ENCODE measurements around the gene MRPS14. TPM values are rescaled to one million over a fixed set of nuclear protein-coding genes. Genes with fewer than 3 reads are reported as not detected.
A peak's percentile ranks its signal among the peaks of the same experiment; 100 is the strongest.

The MRPS14 gene
- polyA plus RNA-seq, 1 donor from 2014 or later = 49.5 TPM

GRCh38 chr1:175071276-175071943 is 48.2 kb upstream of the MRPS14 start:
- H3F3A ChIP-seq (ENCODE audit: insufficient read depth, low read length, poor library complexity, severe bottlenecking) = peaks cover 2% of the 10 kb centered on the region
- no peaks in the 10 kb centered on the region for H3K27me3 ChIP-seq (ENCODE audit: insufficient read depth, low read depth, low read length)
- peak overlapping the region; percentile 57 for H3K9ac ChIP-seq (ENCODE audit: low read length)
- no peaks in the 10 kb centered on the region for H3K9me2 ChIP-seq (ENCODE audit: insufficient read depth, low read length)
- no peaks in the 10 kb centered on the region for H3K9me3 ChIP-seq (ENCODE audit: low read length)
- H4K20me1 ChIP-seq (ENCODE audit: insufficient read depth) = no peaks in the 10 kb centered on the region
- H2AFZ ChIP-seq (ENCODE audit: low read depth, low read length) = no peak overlapping the region
- no peaks in the 10 kb centered on the region for H3K79me2 ChIP-seq (replicated peaks; ENCODE audit: insufficient read depth, low read length)
- H3K4me3 ChIP-seq (ENCODE audit: low read length) = peak overlapping the region; percentile 39
- peak overlapping the region; percentile 75 for H3K27ac ChIP-seq (ENCODE audit: low read length)
- H3K4me2 ChIP-seq (ENCODE audit: low read length) = peak overlapping the region; percentile 20
- no peaks in the 10 kb centered on the region for H3K36me3 ChIP-seq (ENCODE audit: insufficient read depth, low read length)
- no peak for TF ChIP-seq TAF1 (IDR thresholded peaks at IDR 0.05; ENCODE audit: low read depth)
- no peak for TF ChIP-seq CTCF (IDR thresholded peaks at IDR 0.05; ENCODE audit: poor library complexity, severe bottlenecking)
- TF ChIP-seq RAD21 (conservative IDR thresholded peaks at IDR 0.05) = no peak
- TF ChIP-seq MXI1 (conservative IDR thresholded peaks at IDR 0.05; ENCODE audit: poor library complexity, severe bottlenecking) = no peak
- TF ChIP-seq, protein P1, sequence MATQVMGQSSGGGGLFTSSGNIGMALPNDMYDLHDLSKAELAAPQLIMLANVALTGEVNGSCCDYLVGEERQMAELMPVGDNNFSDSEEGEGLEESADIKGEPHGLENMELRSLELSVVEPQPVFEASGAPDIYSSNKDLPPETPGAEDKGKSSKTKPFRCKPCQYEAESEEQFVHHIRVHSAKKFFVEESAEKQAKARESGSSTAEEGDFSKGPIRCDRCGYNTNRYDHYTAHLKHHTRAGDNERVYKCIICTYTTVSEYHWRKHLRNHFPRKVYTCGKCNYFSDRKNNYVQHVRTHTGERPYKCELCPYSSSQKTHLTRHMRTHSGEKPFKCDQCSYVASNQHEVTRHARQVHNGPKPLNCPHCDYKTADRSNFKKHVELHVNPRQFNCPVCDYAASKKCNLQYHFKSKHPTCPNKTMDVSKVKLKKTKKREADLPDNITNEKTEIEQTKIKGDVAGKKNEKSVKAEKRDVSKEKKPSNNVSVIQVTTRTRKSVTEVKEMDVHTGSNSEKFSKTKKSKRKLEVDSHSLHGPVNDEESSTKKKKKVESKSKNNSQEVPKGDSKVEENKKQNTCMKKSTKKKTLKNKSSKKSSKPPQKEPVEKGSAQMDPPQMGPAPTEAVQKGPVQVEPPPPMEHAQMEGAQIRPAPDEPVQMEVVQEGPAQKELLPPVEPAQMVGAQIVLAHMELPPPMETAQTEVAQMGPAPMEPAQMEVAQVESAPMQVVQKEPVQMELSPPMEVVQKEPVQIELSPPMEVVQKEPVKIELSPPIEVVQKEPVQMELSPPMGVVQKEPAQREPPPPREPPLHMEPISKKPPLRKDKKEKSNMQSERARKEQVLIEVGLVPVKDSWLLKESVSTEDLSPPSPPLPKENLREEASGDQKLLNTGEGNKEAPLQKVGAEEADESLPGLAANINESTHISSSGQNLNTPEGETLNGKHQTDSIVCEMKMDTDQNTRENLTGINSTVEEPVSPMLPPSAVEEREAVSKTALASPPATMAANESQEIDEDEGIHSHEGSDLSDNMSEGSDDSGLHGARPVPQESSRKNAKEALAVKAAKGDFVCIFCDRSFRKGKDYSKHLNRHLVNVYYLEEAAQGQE (IDR thresholded peaks at IDR 0.05; ENCODE audit: borderline replicate concordance) = no peak
- no peak for TF ChIP-seq EZH2 (IDR thresholded peaks at IDR 0.05; ENCODE audit: borderline replicate concordance, insufficient read depth, low read length, poor library complexity, severe bottlenecking)
- no peak for TF ChIP-seq SMC3 (conservative IDR thresholded peaks at IDR 0.05; ENCODE audit: poor library complexity)

GRCh38 chr1:175070818-175071217 is 47.6 kb upstream of the MRPS14 start:
- H3K27me3 ChIP-seq (ENCODE audit: insufficient read depth, low read depth, low read length) = no peaks in the 10 kb centered on the region
- no peaks in the 10 kb centered on the region for H3K36me3 ChIP-seq (ENCODE audit: insufficient read depth, low read length)
- peak overlapping the region; percentile 39 for H3K4me3 ChIP-seq (ENCODE audit: low read length)
- H4K20me1 ChIP-seq (ENCODE audit: insufficient read depth) = no peaks in the 10 kb centered on the region
- no peaks in the 10 kb centered on the region for H3K9me2 ChIP-seq (ENCODE audit: insufficient read depth, low read length)
- no peak overlapping the region for H2AFZ ChIP-seq (ENCODE audit: low read depth, low read length)
- peaks cover 2% of the 10 kb centered on the region for H3F3A ChIP-seq (ENCODE audit: insufficient read depth, low read length, poor library complexity, severe bottlenecking)
- no peaks in the 10 kb centered on the region for H3K79me2 ChIP-seq (replicated peaks; ENCODE audit: insufficient read depth, low read length)
- peak overlapping the region; percentile 75 for H3K27ac ChIP-seq (ENCODE audit: low read length)
- H3K9me3 ChIP-seq (ENCODE audit: low read length) = no peaks in the 10 kb centered on the region
- H3K4me2 ChIP-seq (ENCODE audit: low read length) = peak overlapping the region; percentile 20
- TF ChIP-seq POLR2AphosphoS5 (IDR thresholded peaks at IDR 0.05) (peak; percentile 85), EP300 (conservative IDR thresholded peaks at IDR 0.05; ENCODE audit: poor library complexity, severe bottlenecking) (peak; percentile 96), EZH2 (IDR thresholded peaks at IDR 0.05; ENCODE audit: borderline replicate concordance, insufficient read depth, low read length, poor library complexity, severe bottlenecking) (no peak)
- peak overlapping the region; percentile 57 for H3K9ac ChIP-seq (ENCODE audit: low read length)

Data from neural cell (in vitro differentiated cells).